SKM-1 treated with dmso at 0.1 percent for 144 hours (cell line): ENCODE measurements around the gene C12orf56.
A peak's percentile ranks its signal among the peaks of the same experiment; 100 is the strongest.
"Not testable (repeated sequence)": the region's sequence is repeated elsewhere in the genome, so short reads cannot be mapped to it uniquely, and the experiment has no call there.

Experiments
- DNase-seq: peaks from one replicate; lab custom pipeline; 2025; ENCODE audit not compliant: unreplicated experiment; lab: John Stamatoyannopoulos, UW

Gene C12orf56

GRCh38 chr12:64240781-64241180, 149.8 kb downstream of the C12orf56 start:
- no peak for DNase-seq

GRCh38 chr12:64237382-64237781, 153.2 kb downstream of the C12orf56 start:
- no peak for DNase-seq

DNA sequence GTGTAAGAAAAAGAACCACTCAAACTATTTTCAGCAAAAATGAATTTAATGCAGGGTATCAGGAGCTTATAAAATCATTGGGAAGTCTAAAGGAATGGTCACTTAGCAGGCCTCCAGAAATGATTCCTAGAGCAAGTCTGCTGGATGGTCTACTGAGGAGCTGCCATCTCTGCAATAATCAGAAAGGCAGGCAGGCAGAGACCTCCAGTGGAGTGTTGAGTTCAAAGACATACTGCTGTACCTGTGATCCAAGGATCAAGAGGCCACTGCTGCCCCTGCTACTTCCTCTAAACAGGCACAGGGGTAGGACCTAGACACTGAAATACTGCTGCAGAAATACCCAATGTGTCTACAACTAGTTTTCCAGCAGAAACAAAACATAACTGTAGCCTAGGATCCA, 154.0 kb downstream of the C12orf56 start:
- no peak for DNase-seq

- DNase-seq, result no peak
Observed at GRCh38 chr12:64232196-64232595, 158.4 kb downstream of the C12orf56 start.

DNA sequence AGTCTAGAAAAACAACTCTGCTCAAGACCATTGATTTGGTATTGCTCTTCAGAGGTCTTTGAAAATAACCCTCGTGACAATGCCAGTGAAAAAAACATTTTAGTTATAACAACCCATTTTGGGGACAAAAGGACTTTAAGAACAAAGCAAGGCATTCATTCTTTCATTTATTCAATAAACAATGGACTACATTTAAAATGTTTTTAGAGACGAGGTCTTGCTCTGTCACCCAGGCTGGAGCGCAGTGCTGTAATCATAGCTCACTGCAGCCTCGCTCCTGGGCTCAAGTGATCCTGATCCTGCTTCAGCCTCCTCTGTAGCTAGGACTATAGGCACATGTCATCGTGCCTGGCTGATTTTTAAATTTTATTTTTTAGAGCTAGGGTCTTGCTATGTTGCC, 160.8 kb downstream of the C12orf56 start:
- no peak for DNase-seq

GRCh38 chr12:64229240-64229639, 161.3 kb downstream of the C12orf56 start:
- no peak for DNase-seq

DNA sequence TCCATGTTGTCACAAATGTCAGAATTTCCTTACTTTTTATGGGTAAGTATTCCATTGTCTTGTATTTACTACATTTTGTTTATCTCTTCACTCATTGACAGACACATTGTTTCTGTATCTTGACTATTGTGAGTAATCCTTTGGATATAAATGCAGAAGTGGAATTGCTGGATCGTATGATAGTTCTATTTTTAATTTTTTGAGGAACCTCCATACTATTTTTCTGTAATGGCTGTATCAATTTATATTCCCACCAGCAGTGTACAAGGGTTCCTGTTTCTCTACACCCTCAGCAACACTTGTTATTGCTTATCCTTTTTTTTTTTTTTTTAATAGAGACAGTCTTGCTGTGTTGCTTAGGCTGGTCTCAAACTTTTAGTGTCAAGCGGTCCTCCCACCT, 164.9 kb downstream of the C12orf56 start:
- no peak for DNase-seq

DNA sequence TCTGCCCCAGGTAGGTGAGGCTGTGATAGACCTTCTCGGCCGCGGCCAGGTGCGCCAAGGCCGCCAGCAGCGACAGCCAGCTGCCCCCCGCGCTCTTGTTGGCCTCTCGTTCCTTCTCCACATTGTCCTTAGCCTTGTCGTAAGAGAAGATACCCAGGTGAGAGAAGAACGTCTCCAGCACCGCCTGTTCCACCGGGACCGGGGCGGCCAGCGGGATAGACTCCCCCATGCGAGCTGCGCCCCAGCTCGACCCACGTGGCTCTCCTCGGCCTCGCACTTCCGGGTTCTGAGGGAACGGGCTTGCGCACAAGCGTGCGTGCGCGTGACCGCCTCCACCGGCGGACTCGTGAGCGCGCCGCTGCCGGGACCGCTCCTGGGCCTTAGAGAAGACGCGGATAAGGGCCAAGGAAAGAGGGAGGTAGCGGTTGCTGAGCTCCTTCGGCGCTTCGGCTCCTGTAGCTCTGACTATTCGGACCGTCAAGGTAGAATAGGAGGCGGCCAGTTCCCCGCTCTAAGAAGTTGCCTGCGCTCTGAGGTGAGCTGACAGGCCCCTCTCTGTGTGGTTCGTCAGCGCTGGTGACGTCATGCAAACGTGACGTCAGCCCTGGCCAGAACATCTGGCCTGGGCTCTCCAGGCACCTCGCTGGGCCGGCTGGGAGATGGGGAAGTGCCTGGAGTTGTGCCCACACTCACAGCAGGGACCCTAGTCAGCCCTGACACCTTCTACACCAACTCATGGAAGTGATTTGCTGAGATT, 168.4 kb downstream of the C12orf56 start, which contains the start of gene KICS2:
Gene KICS2, minus strand, starts transcription at position 288 of the 757 bp plus-strand sequence. Its CDS starts 59 bp downstream, at position 229.
- DNase-seq, result peak; percentile 53

DNA sequence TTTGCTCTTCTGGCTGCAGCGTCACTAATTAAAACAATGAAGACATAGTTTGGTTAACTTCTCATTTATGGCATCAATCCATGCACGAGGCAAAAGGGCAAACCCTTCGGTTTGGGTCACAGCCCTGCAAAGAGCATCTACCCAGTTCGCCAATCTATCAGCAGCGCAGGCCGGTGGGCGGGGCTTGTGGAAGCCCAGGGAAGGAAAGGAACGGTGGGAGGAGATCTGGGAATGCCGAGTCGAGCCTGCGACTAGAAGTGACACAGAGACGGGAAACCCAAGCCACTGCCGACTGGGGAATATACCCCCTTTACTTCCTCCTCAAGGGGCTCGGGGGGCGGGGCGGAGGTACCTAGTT, 168.9 kb downstream of the C12orf56 start:
- DNase-seq, result peak; percentile 21

GRCh38 chr12:64220046-64220445, 170.5 kb downstream of the C12orf56 start:
- no peak for DNase-seq

- DNase-seq, result no peak
Observed at GRCh38 chr12:64219145-64219544, 171.4 kb downstream of the C12orf56 start.

- no peak for DNase-seq
Observed at GRCh38 chr12:64218597-64218996, 172.0 kb downstream of the C12orf56 start.

GRCh38 chr12:64217643-64218042, 172.9 kb downstream of the C12orf56 start:
- DNase-seq, result not testable (repeated sequence)

- no peak for DNase-seq
Observed at GRCh38 chr12:64216239-64216638, 174.3 kb downstream of the C12orf56 start.
